Loucy (cell line): Measurements from ENCODE around the gene ARHGEF39.

Experiments
- H2AFZ ChIP-seq: fragments of 200-600 bp; sonication (generic); 2 replicates; pipeline ENCODE4 v1.6.0; 2016; ENCODE audit warnings: antibody characterized with exemption, mild to moderate bottlenecking, low read length, moderate library complexity
- H3F3A ChIP-seq: fragments of 200-600 bp; 2 replicates; pipeline ENCODE4 v1.6.0; 2016; ENCODE audit warnings: antibody characterized with exemption, low read depth, mild to moderate bottlenecking
- H3K27me3 ChIP-seq: fragments of 200-600 bp; sonication (generic); 2 replicates; pipeline ENCODE4 v1.6.1; 2014; ENCODE audit warnings: low read length, mild to moderate bottlenecking; ENCODE audit not compliant: insufficient read depth, poor library complexity, severe bottlenecking
- H3K36me3 ChIP-seq: fragments of 200-600 bp; sonication (generic); 2 replicates; pipeline ENCODE4 v1.6.1; 2016; ENCODE audit warnings: low read length; ENCODE audit not compliant: insufficient read depth
- H3K4me1 ChIP-seq: fragments of 200-600 bp; sonication (generic); 2 replicates; pipeline ENCODE4 v1.5.1; 2014; ENCODE audit warnings: low read length, mild to moderate bottlenecking; ENCODE audit not compliant: insufficient read depth, poor library complexity, severe bottlenecking
- H3K4me2 ChIP-seq: fragments of 200-600 bp; sonication (generic); 2 replicates; pipeline ENCODE4 v1.6.0; 2014; ENCODE audit warnings: antibody characterized with exemption, low read length, low read depth, mild to moderate bottlenecking; ENCODE audit not compliant: poor library complexity, severe bottlenecking
- H3K4me3 ChIP-seq: fragments of 200-600 bp; sonication (generic); 2 replicates; pipeline ENCODE4 v1.5.1; 2014; ENCODE audit warnings: low read length, mild to moderate bottlenecking, mixed read lengths; ENCODE audit not compliant: poor library complexity, severe bottlenecking
- H3K79me2 ChIP-seq: fragments of 200-600 bp; sonication (generic); 2 replicates; pipeline ENCODE4 v1.6.1; 2014; ENCODE audit warnings: low read length; ENCODE audit not compliant: insufficient read depth
- H3K9ac ChIP-seq: fragments of 200-600 bp; sonication (generic); 2 replicates; pipeline ENCODE4 v1.6.0; 2014; ENCODE audit warnings: mild to moderate bottlenecking, low read depth, low read length, moderate library complexity; ENCODE audit not compliant: poor library complexity, severe bottlenecking
- H3K9me2 ChIP-seq: fragments of 200-600 bp; sonication (generic); replicated peaks from 2 replicates; pipeline ENCODE4 v1.6.1; 2016; ENCODE audit warnings: low read depth, low read length, mixed read lengths
- H3K9me3 ChIP-seq: fragments of 200-600 bp; sonication (generic); 2 replicates; pipeline ENCODE4 v1.6.1; 2014; ENCODE audit warnings: mild to moderate bottlenecking, antibody characterized with exemption, low read length, low read depth; ENCODE audit not compliant: insufficient read depth
- H4K20me1 ChIP-seq: fragments of 200-600 bp; sonication (generic); 2 replicates; pipeline ENCODE4 v1.6.0; 2014; ENCODE audit warnings: antibody characterized with exemption, low read length, mild to moderate bottlenecking; ENCODE audit not compliant: insufficient read depth, poor library complexity, severe bottlenecking
- EZH2phosphoT487 ChIP-seq: fragments of 200-600 bp; IDR thresholded peaks from 2 replicates; pipeline ENCODE4 v1.6.1; 2018; ENCODE audit warnings: antibody characterized with exemption, mild to moderate bottlenecking, moderate library complexity, borderline replicate concordance
- TF ChIP-seq, protein P1 (sequence below): fragments of 200-600 bp; sonication (generic); conservative IDR thresholded peaks from 2 replicates; pipeline ENCODE4 v1.5.1; 2014; ENCODE audit warnings: mild to moderate bottlenecking, antibody characterized with exemption, low read length

Gene ARHGEF39

DNA sequence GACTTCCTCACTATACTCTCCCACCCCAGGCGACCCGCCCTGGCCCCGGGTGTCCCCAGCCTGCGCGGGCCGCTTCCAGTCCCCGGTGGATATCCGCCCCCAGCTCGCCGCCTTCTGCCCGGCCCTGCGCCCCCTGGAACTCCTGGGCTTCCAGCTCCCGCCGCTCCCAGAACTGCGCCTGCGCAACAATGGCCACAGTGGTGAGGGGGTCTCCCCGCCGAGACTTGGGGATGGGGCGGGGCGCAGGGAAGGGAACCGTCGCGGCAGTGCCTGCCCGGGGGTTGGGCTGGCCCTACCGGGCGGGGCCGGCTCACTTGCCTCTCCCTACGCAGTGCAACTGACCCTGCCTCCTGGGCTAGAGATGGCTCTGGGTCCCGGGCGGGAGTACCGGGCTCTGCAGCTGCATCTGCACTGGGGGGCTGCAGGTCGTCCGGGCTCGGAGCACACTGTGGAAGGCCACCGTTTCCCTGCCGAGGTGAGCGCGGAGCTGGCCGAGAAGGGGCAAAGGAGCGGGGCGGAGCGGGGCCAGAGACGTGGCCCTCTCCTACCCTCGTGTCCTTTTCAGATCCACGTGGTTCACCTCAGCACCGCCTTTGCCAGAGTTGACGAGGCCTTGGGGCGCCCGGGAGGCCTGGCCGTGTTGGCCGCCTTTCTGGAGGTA, 10.9 kb upstream of the ARHGEF39 start:
- Histone ChIP-seq H3K4me3 (no peak overlapping the region), H3K9ac (no peak overlapping the region)

DNA sequence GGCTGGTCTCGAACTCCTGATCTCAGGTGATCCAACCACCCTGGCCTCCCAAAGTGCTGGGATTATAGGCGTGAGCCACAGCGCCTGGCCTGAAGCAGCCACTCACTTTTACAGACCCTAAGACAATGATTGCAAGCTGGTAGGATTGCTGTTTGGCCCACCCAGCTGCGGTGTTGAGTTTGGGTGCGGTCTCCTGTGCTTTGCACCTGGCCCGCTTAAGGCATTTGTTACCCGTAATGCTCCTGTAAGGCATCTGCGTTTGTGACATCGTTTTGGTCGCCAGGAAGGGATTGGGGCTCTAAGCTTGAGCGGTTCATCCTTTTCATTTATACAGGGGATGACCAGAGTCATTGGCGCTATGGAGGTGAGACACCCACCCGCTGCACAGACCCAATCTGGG, 10.2 kb upstream of the ARHGEF39 start:
- Histone ChIP-seq H4K20me1 (no peaks in the 10 kb centered on the region), H3K27me3 (no peaks in the 10 kb centered on the region), H3K79me2 (no peaks in the 10 kb centered on the region), H3K9ac (no peak overlapping the region), H3K36me3 (no peaks in the 10 kb centered on the region), H3K9me3 (no peaks in the 10 kb centered on the region), H3F3A (no peaks in the 10 kb centered on the region), H3K4me1 (no peaks in the 10 kb centered on the region), H3K9me2 (no peaks in the 10 kb centered on the region), H2AFZ (no peak overlapping the region), H3K4me3 (no peak overlapping the region), H3K4me2 (no peak overlapping the region)
- TF ChIP-seq, protein P1, sequence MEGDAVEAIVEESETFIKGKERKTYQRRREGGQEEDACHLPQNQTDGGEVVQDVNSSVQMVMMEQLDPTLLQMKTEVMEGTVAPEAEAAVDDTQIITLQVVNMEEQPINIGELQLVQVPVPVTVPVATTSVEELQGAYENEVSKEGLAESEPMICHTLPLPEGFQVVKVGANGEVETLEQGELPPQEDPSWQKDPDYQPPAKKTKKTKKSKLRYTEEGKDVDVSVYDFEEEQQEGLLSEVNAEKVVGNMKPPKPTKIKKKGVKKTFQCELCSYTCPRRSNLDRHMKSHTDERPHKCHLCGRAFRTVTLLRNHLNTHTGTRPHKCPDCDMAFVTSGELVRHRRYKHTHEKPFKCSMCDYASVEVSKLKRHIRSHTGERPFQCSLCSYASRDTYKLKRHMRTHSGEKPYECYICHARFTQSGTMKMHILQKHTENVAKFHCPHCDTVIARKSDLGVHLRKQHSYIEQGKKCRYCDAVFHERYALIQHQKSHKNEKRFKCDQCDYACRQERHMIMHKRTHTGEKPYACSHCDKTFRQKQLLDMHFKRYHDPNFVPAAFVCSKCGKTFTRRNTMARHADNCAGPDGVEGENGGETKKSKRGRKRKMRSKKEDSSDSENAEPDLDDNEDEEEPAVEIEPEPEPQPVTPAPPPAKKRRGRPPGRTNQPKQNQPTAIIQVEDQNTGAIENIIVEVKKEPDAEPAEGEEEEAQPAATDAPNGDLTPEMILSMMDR = no peak
- no peak for TF ChIP-seq EZH2phosphoT487

More for the DNA sequence above, 10.9 kb upstream of the ARHGEF39 start:
- Histone ChIP-seq H3K9me3 (no peaks in the 10 kb centered on the region), H4K20me1 (no peaks in the 10 kb centered on the region), H2AFZ (no peak overlapping the region), H3K4me2 (no peak overlapping the region), H3K4me1 (no peaks in the 10 kb centered on the region), H3K27me3 (no peaks in the 10 kb centered on the region), H3K9me2 (no peaks in the 10 kb centered on the region), H3F3A (no peaks in the 10 kb centered on the region), H3K36me3 (no peaks in the 10 kb centered on the region), H3K79me2 (no peaks in the 10 kb centered on the region)
- TF ChIP-seq, protein P1 = no peak
- TF ChIP-seq EZH2phosphoT487 = no peak

DNA sequence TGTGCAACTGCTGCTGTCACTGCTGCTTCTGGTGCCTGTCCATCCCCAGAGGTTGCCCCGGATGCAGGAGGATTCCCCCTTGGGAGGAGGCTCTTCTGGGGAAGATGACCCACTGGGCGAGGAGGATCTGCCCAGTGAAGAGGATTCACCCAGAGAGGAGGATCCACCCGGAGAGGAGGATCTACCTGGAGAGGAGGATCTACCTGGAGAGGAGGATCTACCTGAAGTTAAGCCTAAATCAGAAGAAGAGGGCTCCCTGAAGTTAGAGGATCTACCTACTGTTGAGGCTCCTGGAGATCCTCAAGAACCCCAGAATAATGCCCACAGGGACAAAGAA, 9.0 kb upstream of the ARHGEF39 start:
- no peak overlapping the region for H3K4me3 ChIP-seq
- no peaks in the 10 kb centered on the region for H3K9me3 ChIP-seq
- no peaks in the 10 kb centered on the region for H3K36me3 ChIP-seq
- TF ChIP-seq, protein P1 = no peak
- TF ChIP-seq EZH2phosphoT487 = no peak
- no peaks in the 10 kb centered on the region for H3K27me3 ChIP-seq
- no peak overlapping the region for H3K9ac ChIP-seq
- H3F3A ChIP-seq = no peaks in the 10 kb centered on the region
- no peaks in the 10 kb centered on the region for H3K79me2 ChIP-seq
- H4K20me1 ChIP-seq = no peaks in the 10 kb centered on the region
- H2AFZ ChIP-seq = no peak overlapping the region
- no peaks in the 10 kb centered on the region for H3K4me1 ChIP-seq
- H3K4me2 ChIP-seq = no peak overlapping the region
- H3K9me2 ChIP-seq = no peaks in the 10 kb centered on the region
